SK-N-SH (cell line): ENCODE measurements around the gene UVRAG. TPM values are rescaled to one million over a fixed set of nuclear protein-coding genes. Genes with fewer than 3 reads are reported as not detected.

Source experiments
- CTCF ChIA-PET: fragments of 300-600, 350-600 bp; formaldehyde crosslinking; extraction: SDS; loops from one replicate; lab custom pipeline; 2021; lab: Yijun Ruan, JAX
- POLR2A ChIA-PET: fragments of 350-600 bp; sonication (Branson Sonifier 250); formaldehyde crosslinking; extraction: SDS; loops from one replicate; lab custom pipeline; 2020; ENCODE audit warnings: antibody characterized with exemption, inconsistent platforms; lab: Yijun Ruan, JAX
- DNase-seq: peaks from one replicate; pipeline ENCODE4 v3.0.0; 2012
- H2AFZ ChIP-seq: fragments of 200-600 bp; sonication (generic); 2 replicates; pipeline ENCODE4 v1.8.1; 2016; ENCODE audit warnings: antibody characterized with exemption, mild to moderate bottlenecking, low read depth
- H3F3A ChIP-seq: fragments of 200-600 bp; sonication (generic); replicated peaks from 2 replicates; pipeline ENCODE3; 2016; ENCODE audit warnings: antibody characterized with exemption, mild to moderate bottlenecking; ENCODE audit not compliant: insufficient read depth
- H3K27ac ChIP-seq, 2 experiments: fragments of 200-500 bp in 1 of 2; fragments of 200-600 bp in 1 of 2; sonication (Bioruptor generic) in 1 of 2; sonication (generic), shearing (Covaris generic) in 1 of 2; 2 replicates each; pipeline versions ENCODE4 v1.5.1 to v1.6.1; 2014 to 2016; ENCODE audit warnings: low read depth in 2 of 2, inconsistent platforms in 1 of 2, low read length in 1 of 2, mild to moderate bottlenecking in 1 of 2, mixed read lengths in 1 of 2
- H3K27me3 ChIP-seq: fragments of 200-600 bp; sonication (generic), shearing (Covaris generic); 2 replicates; pipeline ENCODE4 v1.6.1; 2016; ENCODE audit warnings: mixed run types; ENCODE audit not compliant: insufficient read depth
- H3K36me3 ChIP-seq, 2 experiments: fragments of 200-500 bp in 1 of 2; fragments of 200-600 bp in 1 of 2; sonication (Bioruptor generic) in 1 of 2; sonication (generic) in 1 of 2; replicated peaks in 1 of 2; 2 replicates each; pipeline versions ENCODE3 to v1.5.1; 2014 to 2016; ENCODE audit warnings: low read length in 1 of 2, mild to moderate bottlenecking in 1 of 2; ENCODE audit not compliant: insufficient read depth in 2 of 2, control insufficient read depth in 1 of 2
- H3K4me1 ChIP-seq, 2 experiments: fragments of 200-500 bp in 1 of 2; fragments of 200-600 bp in 1 of 2; sonication (Bioruptor generic) in 1 of 2; sonication (generic), shearing (Covaris generic) in 1 of 2; 2 replicates each; pipeline versions ENCODE4 v1.5.1 to v1.6.1; 2014 to 2016; ENCODE audit warnings: low read depth in 1 of 2, low read length in 1 of 2, mixed run types in 1 of 2; ENCODE audit not compliant: insufficient read depth in 2 of 2, control insufficient read depth in 1 of 2
- H3K4me2 ChIP-seq: fragments of 200-600 bp; sonication (generic), shearing (Covaris generic); 2 replicates; pipeline ENCODE4 v1.6.1; 2017; ENCODE audit warnings: mixed run types
- H3K4me3 ChIP-seq, 2 experiments: fragments of 200-500 bp in 1 of 2; fragments of 200-600 bp in 1 of 2; sonication (Bioruptor generic) in 1 of 2; sonication (generic), shearing (Covaris generic) in 1 of 2; 2 replicates each; pipeline versions ENCODE4 v1.5.1 to v1.8.1; 2014 to 2016; ENCODE audit warnings: low read depth in 2 of 2, inconsistent platforms in 1 of 2, low read length in 1 of 2, mild to moderate bottlenecking in 1 of 2, mixed read lengths in 1 of 2, moderate library complexity in 1 of 2
- H3K79me2 ChIP-seq: fragments of 200-600 bp; sonication (generic); 2 replicates; pipeline ENCODE4 v1.8.1; 2017; ENCODE audit warnings: mild to moderate bottlenecking; ENCODE audit not compliant: insufficient read depth
- H3K9ac ChIP-seq: fragments of 200-600 bp; sonication (generic); 2 replicates; pipeline ENCODE4 v1.6.1; 2017; ENCODE audit warnings: mixed run types
- H3K9me2 ChIP-seq: fragments of 200-600 bp; sonication (generic); 2 replicates; pipeline ENCODE4 v1.6.1; 2017; ENCODE audit warnings: mixed run types
- H3K9me3 ChIP-seq: fragments of 200-600 bp; sonication (generic); 2 replicates; pipeline ENCODE4 v1.6.1; 2017; ENCODE audit warnings: mixed run types, mild to moderate bottlenecking, moderate library complexity
- H4K20me1 ChIP-seq: fragments of 200-600 bp; sonication (generic); 2 replicates; pipeline ENCODE4 v1.6.1; 2017; ENCODE audit warnings: mild to moderate bottlenecking, mixed run types; ENCODE audit not compliant: insufficient read depth
- ELF1 ChIP-seq: IDR thresholded peaks from 2 replicates; pipeline ENCODE4 v1.4.0; 2012
- EZH2phosphoT487 ChIP-seq: fragments of 200-600 bp; sonication (generic); IDR thresholded peaks from 2 replicates; pipeline ENCODE4 v1.6.1; 2017; ENCODE audit warnings: low read depth, mixed run types, mild to moderate bottlenecking, antibody characterized with exemption, moderate library complexity, borderline replicate concordance
- FOSL2 ChIP-seq: IDR thresholded peaks from 2 replicates; pipeline ENCODE4 v1.4.0; 2012; ENCODE audit warnings: low read depth, mild to moderate bottlenecking, moderate library complexity, borderline replicate concordance
- FOXJ3 ChIP-seq: sonication (generic); formaldehyde crosslinking; IDR thresholded peaks from 2 replicates; pipeline ENCODE4 v1.5.1; 2020; ENCODE audit warnings: mild to moderate bottlenecking, missing genetic modification reagents
- FOXM1 ChIP-seq: IDR thresholded peaks from 2 replicates; pipeline ENCODE4 v1.4.0; 2012; ENCODE audit warnings: low read depth, mild to moderate bottlenecking
- GATA2 ChIP-seq: sonication (generic); formaldehyde crosslinking; IDR thresholded peaks from 2 replicates; pipeline ENCODE4 v1.5.0; 2020; ENCODE audit warnings: mild to moderate bottlenecking, missing genetic modification reagents
- IRF3 ChIP-seq: fragments of 150-350 bp; IDR thresholded peaks from 2 replicates; pipeline ENCODE4 v1.6.1; 2016; ENCODE audit warnings: mild to moderate bottlenecking, low read depth, low read length
- JUND ChIP-seq: IDR thresholded peaks from 2 replicates; pipeline ENCODE4 v1.4.0; 2012
- NRF1 ChIP-seq: IDR thresholded peaks from 2 replicates; pipeline ENCODE4 v1.6.1; 2012; ENCODE audit warnings: low read depth, mild to moderate bottlenecking, low read length
- RAD21 ChIP-seq: IDR thresholded peaks from 2 replicates; pipeline ENCODE4 v1.6.1; 2012; ENCODE audit warnings: mild to moderate bottlenecking, low read length
- SMC3 ChIP-seq: IDR thresholded peaks from 2 replicates; pipeline ENCODE4 v1.6.1; 2012; ENCODE audit warnings: low read depth, low read length, improper control_type of control experiment
- TCF12 ChIP-seq: IDR thresholded peaks from 2 replicates; pipeline ENCODE4 v1.4.0; 2012
- YY1 ChIP-seq: IDR thresholded peaks from 2 replicates; pipeline ENCODE4 v1.4.0; 2012; ENCODE audit warnings: low read depth, mild to moderate bottlenecking
- ZBTB33 ChIP-seq: IDR thresholded peaks from 2 replicates; pipeline ENCODE4 v1.4.0; 2012; ENCODE audit warnings: low read depth, borderline replicate concordance
- WGBS: methylation state at CpG from one replicate; pipeline ENCODE4 v1.1.6; 2017; ENCODE audit warnings: low lambda C conversion rate; 5-methylcytosine and 5-hydroxymethylcytosine counted together
- polyA plus RNA-seq, 3 experiments: library from polyadenylated mRNA; depleted of rRNA; stranded (reverse); fragments of >200 nt; gene quantifications; 2 replicates each; pipeline ENCODE4 v1.2.3, GENCODE V29; 2012
- TF ChIP-seq, protein P1 (sequence below): IDR thresholded peaks from 2 replicates; pipeline ENCODE4; 2012

UVRAG gene
- polyA plus RNA-seq, 1 of the 3 experiments (the other 2 are of a cell fraction), result 5.8 TPM

- no peaks in the 10 kb centered on the region for H3F3A ChIP-seq
- H3K4me3 ChIP-seq, result no peak overlapping the region
- no peak overlapping the region for H3K9ac ChIP-seq
- no peaks in the 10 kb centered on the region for H3K79me2 ChIP-seq
- no peaks in the 10 kb centered on the region for H3K9me3 ChIP-seq
- TF ChIP-seq JUND, result no peak
- TF ChIP-seq TCF12, result no peak
- TF ChIP-seq IRF3, result no peak
- TF ChIP-seq RAD21, result no peak
- TF ChIP-seq FOXJ3 (CRISPR knock-in tag), result no peak
- TF ChIP-seq ZBTB33, result no peak
- TF ChIP-seq SMC3, result no peak
- no peak for TF ChIP-seq YY1
- TF ChIP-seq GATA2 (CRISPR knock-in tag), result no peak
- TF ChIP-seq EZH2phosphoT487, result no peak
- TF ChIP-seq NRF1, result no peak
- TF ChIP-seq, protein P1, sequence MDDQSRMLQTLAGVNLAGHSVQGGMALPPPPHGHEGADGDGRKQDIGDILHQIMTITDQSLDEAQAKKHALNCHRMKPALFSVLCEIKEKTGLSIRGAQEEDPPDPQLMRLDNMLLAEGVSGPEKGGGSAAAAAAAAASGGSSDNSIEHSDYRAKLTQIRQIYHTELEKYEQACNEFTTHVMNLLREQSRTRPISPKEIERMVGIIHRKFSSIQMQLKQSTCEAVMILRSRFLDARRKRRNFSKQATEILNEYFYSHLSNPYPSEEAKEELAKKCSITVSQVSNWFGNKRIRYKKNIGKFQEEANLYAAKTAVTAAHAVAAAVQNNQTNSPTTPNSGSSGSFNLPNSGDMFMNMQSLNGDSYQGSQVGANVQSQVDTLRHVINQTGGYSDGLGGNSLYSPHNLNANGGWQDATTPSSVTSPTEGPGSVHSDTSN, result no peak
- TF ChIP-seq ELF1, result no peak
- TF ChIP-seq FOSL2, result no peak
- no peak for TF ChIP-seq FOXM1
- WGBS, result 70% methylated on average over 12 of the region's 14 CpGs
- ChIA-PET CTCF (interaction anchor here (0.6 to 1.4 kb wide), 3 partner anchors 26 to 159 kb away, joined by 3 to 12 read pairs (median 4); no protein-coding TSS in a partner anchor), POLR2A (no interaction called here)
- H3K4me2 ChIP-seq, result no peak overlapping the region
- H3K27me3 ChIP-seq, result no peaks in the 10 kb centered on the region
- no peaks in the 10 kb centered on the region for H4K20me1 ChIP-seq
- H2AFZ ChIP-seq, result no peak overlapping the region
- DNase-seq, result peak; percentile 39
- no peak overlapping the region for H3K27ac ChIP-seq
- H3K4me1 ChIP-seq, result peaks cover 0 to 60% of the 10 kb centered on the region in 2 experiments; a peak in 2 of 4 replicates
- H3K9me2 ChIP-seq, result no peaks in the 10 kb centered on the region
- H3K36me3 ChIP-seq, result no peaks in the 10 kb centered on the region
Measured at GRCh38 chr11:76159983-76160661, 345.1 kb downstream of the UVRAG start.
